ENCODE data around the gene RAD51AP2.
A peak's percentile ranks its signal among the peaks of the same experiment; 100 is the strongest.

Gene RAD51AP2

GRCh38 chr2:17470855-17471641, 47.2 kb downstream of the RAD51AP2 start:
- DNase-seq (ENCODE audit: low read depth), result peak; percentile 80

- no peak for DNase-seq (ENCODE audit: low read depth)
Measured at GRCh38 chr2:17461087-17461475, 57.2 kb downstream of the RAD51AP2 start.
